ENCODE data around the gene MAML3.

Gene MAML3

DNA sequence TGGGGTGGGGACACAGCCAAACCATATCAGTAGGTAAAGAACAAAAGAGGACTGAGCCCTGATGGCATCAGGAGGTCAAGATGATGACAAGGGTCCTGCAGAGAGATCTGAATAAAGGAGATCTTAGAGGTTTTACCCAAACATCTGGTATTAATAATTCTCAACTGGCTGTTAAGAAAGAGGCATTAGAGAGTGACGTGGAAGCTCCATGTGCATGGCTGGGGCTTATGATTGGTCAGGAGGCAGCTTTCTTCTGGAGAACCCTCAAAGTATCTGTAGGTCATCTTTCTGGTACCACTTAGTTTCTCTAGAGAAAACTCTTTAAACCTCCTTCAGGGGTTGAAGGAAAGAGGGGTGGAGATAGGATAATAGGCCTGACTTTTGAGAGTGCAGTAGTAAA is 469.6 kb downstream of the MAML3 start:
- no peak for DNase-seq (ENCODE audit: low spot score)

DNA sequence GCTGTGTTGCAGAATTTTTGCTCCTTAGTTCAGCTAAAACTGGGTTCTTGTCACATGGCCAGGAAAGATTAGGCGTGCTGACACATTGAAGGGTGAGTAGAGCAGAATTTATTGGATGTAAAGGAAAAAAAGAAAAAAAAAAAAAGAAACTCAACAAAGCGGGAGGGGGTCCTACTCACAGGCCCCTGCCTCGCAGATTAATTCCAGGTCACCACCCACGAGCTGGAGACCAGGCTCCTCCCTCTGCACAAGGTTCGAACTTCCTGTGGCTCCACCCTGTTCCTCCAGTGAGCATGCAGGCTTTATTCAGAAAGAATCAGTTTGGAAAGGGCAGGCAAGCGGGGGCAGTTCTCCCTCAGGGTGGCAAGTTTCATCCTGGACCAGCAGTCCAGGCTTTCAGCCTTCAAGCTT is 471.2 kb downstream of the MAML3 start:
- DNase-seq (ENCODE audit: low spot score): no peak

DNA sequence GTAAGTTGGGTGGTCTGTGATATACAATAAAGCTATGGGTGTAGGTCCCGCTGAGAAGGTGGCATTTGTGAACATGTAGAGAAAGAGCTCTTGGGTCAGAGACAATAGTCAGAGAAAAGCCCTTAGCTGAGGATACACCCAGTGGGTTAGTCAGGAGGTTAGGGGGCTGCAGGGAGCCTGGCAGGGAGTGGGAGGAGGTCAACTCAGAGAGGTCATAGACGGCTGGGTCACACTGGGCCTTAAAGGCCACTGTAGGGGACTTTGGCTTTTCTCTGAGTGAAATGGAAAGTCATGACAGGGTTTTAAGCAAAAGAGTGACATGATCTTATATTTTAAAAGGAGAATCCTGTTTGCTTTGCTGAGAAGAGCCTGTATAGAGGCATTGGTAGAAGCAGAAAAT is 471.7 kb downstream of the MAML3 start:
- no peak for DNase-seq (ENCODE audit: low spot score)

DNA sequence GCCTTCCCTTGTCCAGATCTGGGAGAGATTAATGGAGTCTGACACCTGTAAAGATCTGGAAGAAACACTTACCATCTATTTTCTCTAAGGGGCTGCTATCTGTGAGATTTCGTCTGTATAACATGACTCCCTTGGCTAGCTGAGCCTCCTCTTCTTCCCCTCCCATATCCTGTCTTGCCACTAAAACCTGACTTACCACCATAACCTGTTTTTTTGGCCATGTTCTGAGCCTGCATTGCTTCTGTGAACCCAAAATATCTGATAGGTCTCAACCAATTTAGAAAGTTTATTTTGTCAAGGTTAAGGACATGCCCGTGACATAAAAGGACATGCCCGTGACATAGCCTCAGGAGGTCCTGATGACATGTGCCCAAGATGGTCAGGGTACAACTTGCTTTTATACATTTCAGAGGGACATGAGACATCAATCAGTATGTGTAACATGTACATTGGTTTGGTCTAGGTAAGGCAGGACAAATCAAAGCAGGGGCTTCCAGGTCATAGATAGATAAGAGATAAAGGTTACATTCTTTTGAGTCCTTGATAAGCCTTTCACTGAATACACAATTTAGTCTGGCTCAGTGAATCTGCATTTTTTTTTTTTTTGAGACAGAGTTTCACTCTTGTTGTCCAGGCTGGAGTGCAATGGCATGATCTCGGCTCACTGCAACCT is 476.9 kb downstream of the MAML3 start:
- no peak for DNase-seq (ENCODE audit: low spot score)

DNA sequence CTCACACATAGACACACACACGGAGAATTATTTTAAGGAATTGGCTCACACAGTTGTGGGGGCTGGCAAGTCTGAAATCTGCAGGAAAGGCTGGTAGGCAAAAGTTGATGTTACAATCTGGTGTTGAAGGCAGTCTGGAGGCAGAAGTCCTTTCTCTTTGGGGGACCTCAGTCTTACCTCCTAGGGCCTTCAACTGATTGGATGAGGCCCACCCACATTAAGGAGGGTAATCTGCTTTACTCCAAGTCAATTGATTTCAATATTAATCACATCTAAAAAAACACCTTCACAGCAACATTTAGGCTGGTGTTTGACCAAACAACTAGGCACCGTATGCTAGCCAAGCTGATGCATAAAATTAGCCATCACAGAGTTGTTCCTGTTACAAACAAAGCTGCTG is 477.6 kb downstream of the MAML3 start:
- DNase-seq (ENCODE audit: low spot score): no peak

DNA sequence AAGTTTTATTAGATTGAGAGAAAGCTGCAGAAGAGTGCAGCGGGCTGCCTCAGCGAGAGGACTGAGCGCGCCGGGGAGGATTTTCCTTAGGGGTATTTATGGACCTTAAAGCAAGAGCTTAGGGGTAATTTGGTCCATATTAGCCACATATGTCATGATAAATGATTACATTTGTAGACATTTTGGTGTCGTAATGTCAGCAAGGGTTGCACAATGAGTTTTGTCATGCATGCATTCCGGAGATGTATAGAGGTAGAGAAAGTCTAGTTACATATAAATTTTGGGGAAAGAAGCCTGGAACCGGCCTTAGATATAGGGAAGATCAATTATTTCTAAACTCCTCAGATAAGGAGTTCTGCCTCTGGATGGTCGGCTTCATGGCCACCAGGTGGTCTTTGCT is 478.3 kb downstream of the MAML3 start:
- DNase-seq (ENCODE audit: low spot score): no peak

DNA sequence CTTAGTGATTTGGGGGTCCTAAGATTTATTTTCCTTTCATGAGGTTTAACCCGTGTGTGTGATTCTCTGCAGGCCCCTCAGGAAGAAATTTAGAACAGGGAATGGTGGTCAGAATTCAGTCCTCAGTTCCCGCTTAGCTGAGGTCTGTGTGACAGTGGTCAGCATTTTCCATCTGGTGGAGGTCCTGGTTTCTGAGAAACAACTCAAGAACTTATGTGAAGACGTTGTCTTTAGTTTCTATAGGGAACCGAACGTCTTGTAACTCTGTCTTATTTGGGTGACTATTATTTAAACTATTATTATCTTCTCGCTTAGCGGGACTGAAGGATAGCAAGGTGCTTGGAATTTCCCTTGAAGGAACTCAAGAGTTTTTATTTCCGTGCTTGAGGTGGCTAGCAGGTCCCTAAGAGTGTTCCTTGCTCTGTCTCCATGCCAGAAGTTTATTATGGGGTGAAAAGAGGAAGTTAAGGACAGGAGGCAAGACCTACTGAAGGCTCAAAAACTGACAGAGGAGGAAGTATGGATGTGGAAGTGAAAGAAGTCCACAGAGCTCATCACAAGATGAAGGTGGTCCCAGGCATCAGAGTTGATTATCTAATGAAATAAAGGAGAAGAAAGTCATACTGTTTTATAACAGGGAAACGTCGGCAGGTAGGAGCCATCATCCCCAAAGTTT is 479.0 kb downstream of the MAML3 start:
- DNase-seq (ENCODE audit: low spot score): no peak

DNA sequence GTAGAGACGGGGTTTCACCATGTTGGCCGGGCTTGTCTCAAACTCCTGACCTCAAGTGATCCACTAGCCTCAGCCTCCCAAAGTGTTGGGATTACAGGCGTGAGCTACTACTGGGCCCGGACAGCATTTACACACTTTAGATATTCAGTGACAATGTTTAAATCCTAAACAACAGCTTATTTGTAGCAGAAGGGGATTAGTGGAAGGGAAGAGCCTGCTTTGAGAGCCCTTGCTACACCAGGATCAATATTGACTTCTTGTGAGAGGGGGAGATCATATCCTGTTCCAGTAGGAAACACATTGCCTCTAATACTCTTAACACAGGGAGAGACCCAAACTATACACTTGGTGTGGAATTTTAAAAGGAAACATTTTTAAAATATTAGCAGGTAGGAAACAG is 481.3 kb downstream of the MAML3 start:
- no peak for DNase-seq (ENCODE audit: low spot score)

DNA sequence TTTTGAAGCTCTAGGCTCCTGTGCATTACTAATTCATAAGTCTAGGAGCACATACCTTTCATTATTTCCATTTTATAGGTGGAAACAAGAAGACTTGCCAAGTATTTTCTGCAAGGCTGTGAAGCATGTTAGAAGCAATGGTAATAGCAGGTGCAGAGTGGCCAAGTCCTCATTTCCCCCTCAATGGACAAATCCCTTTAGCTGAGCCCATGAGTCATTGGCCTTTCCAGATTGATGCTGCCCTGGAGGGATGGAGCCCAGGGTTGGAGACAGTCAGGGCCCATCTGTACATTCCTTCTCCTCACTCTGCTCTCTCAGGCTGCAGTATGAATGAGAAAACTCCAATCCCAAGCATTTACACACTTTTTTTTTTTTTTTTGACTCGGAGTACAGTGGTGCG is 481.8 kb downstream of the MAML3 start:
- no peak for DNase-seq (ENCODE audit: low spot score)

DNA sequence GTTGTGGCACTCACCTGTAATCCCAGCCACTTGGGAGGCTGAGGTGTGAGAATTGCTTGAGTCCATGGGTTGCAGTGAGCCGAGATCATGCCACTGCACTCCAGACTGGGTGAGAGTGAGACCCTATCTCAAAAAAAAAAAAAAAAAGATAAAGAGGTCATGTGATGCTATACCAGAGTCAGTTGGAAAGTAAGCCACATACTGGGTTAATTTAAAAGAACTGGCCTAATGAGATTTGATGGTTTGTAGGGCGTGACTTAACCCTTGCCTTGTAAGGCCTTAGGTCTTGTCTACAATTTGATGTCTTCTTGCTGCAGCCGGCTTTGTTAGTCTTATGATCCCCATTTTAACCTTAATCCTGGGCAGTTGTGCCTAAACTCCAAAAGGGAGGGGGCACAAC is 483.2 kb downstream of the MAML3 start:
- no peak for DNase-seq (ENCODE audit: low spot score)

DNA sequence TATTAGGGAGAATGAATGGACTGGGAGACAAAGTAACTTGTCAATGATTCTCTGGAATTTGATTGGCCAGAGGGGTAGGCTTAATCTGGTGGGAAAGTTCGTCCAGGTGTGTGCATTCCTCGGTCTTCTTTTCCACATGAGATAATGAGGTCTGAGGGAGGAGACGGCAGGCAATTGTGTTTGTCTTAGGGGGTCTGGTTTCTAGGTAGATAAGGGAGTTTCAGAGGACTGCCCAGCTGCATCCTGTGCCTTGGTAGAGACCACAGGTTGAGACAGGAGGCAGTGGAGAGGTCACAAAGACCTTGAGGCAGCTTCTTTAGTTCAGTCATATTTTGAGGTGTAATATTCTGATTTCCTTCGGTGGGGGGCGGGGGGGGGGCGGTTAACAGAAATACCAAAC is 484.1 kb downstream of the MAML3 start:
- DNase-seq (ENCODE audit: low spot score): no peak

DNA sequence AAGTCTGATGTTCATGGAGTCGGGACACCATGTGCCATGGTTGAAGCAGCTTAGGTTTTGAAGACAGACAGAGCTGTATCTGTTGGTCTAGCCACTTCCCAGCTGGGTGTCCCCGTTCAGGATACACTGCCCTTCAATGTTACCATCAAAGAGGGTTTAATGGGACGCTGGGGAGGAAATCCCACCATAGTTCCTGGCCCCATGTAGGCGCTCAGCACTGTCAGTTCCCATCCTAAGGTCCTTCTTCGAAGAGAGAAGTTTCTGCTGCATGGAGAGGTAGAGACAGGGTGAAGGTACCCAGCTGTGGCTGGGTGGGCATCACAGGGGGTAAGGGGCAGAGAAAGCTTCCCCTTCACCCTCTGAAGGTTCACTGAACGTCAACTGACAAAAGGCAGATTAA is 484.6 kb downstream of the MAML3 start:
- DNase-seq (ENCODE audit: low spot score): no peak

DNA sequence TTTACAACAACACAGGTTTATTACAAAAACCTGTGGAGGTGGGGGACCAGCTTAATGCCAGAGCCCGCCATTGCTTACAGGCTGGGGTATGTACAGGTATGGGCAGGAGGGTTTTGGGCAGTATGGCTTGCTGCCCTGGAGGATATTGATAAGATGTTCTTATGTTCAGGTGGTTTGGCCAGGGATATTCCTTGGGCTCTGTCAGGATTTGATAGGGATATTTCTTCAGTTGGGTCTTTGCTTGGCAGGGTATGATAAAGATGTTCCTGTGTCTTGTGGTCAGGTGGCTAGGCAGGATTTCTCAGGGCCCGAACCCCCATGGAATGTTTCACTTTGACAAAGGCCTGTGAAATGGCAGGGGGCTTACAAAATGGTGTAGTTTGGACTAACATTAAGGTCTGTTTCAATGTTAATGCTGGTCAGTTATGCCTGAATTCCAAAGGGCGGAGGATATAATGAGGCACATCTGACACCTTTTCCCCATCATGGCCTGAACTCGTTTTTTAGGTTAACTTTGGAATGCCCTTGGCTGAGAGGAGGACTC is 485.3 kb downstream of the MAML3 start:
- DNase-seq (ENCODE audit: low spot score): no peak

DNA sequence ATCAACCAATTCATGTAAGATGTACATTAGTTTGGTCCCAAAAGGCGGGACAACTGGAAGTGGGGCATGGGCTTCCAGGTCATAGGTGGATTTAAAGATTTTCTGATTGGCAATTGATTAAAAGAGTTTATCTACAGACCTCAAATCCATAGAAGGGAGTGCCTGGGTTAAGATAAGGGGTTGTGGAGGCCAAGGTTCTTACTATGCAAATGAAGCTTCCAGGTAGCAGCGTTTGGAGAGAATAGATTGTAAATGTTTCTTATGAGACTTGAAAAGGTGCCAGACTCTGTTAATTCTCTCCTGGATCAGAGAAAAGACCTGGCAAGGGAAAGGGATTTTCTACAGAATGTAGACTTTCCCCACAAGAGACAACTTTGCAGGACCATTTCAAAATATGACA is 485.9 kb downstream of the MAML3 start:
- no peak for DNase-seq (ENCODE audit: low spot score)

Measured in left forelimb (tissue), 1 donor.